Measurements from ENCODE around the gene PARL.

The PARL gene

GRCh38 chr3:183801601-183802000, 83.1 kb downstream of the PARL start:
- no peaks in the 10 kb centered on the region for H3K4me1 ChIP-seq (ENCODE audit: insufficient read depth, low read length, poor library complexity, severe bottlenecking)
- no peaks in the 10 kb centered on the region for H3K27me3 ChIP-seq (ENCODE audit: insufficient read depth, low read length, poor library complexity, severe bottlenecking)
- H3K9ac ChIP-seq (ENCODE audit: low read depth, low read length, poor library complexity, severe bottlenecking) = no peak overlapping the region
- H3K4me3 ChIP-seq (ENCODE audit: low read length, poor library complexity, severe bottlenecking) = no peak overlapping the region
- H3K36me3 ChIP-seq (ENCODE audit: insufficient read depth, low read length) = peaks cover 94% of the 10 kb centered on the region
- no peak overlapping the region for H2AFZ ChIP-seq (ENCODE audit: low read length)
- H4K20me1 ChIP-seq (ENCODE audit: insufficient read depth, low read length, poor library complexity, severe bottlenecking) = no peaks in the 10 kb centered on the region
- H3K9me2 ChIP-seq (replicated peaks; ENCODE audit: low read depth, low read length) = no peaks in the 10 kb centered on the region
- H3K79me2 ChIP-seq (ENCODE audit: insufficient read depth, low read length) = no peaks in the 10 kb centered on the region
- TF ChIP-seq CTCF (conservative IDR thresholded peaks at IDR 0.05; ENCODE audit: low read length) (no peak), EZH2phosphoT487 (IDR thresholded peaks at IDR 0.05; ENCODE audit: borderline replicate concordance) (no peak)
- no peaks in the 10 kb centered on the region for H3F3A ChIP-seq (ENCODE audit: low read depth)
- H3K4me2 ChIP-seq (ENCODE audit: low read depth, low read length, poor library complexity, severe bottlenecking) = no peak overlapping the region
- H3K9me3 ChIP-seq (ENCODE audit: insufficient read depth, low read depth, low read length) = no peaks in the 10 kb centered on the region

- Histone ChIP-seq H3K4me3 (ENCODE audit: low read length, poor library complexity, severe bottlenecking) (no peak overlapping the region), H3K27me3 (ENCODE audit: insufficient read depth, low read length, poor library complexity, severe bottlenecking) (no peaks in the 10 kb centered on the region), H2AFZ (ENCODE audit: low read length) (no peak overlapping the region), H3K4me2 (ENCODE audit: low read depth, low read length, poor library complexity, severe bottlenecking) (no peak overlapping the region), H3K36me3 (ENCODE audit: insufficient read depth, low read length) (peaks cover 91% of the 10 kb centered on the region), H3K9ac (ENCODE audit: low read depth, low read length, poor library complexity, severe bottlenecking) (no peak overlapping the region), H4K20me1 (ENCODE audit: insufficient read depth, low read length, poor library complexity, severe bottlenecking) (no peaks in the 10 kb centered on the region), H3K9me3 (ENCODE audit: insufficient read depth, low read depth, low read length) (no peaks in the 10 kb centered on the region), H3K79me2 (ENCODE audit: insufficient read depth, low read length) (no peaks in the 10 kb centered on the region), H3K9me2 (replicated peaks; ENCODE audit: low read depth, low read length) (no peaks in the 10 kb centered on the region), H3K4me1 (ENCODE audit: insufficient read depth, low read length, poor library complexity, severe bottlenecking) (no peaks in the 10 kb centered on the region), H3F3A (ENCODE audit: low read depth) (no peaks in the 10 kb centered on the region)
- TF ChIP-seq CTCF (conservative IDR thresholded peaks at IDR 0.05; ENCODE audit: low read length) = no peak
- TF ChIP-seq EZH2phosphoT487 (IDR thresholded peaks at IDR 0.05; ENCODE audit: borderline replicate concordance) = no peak
These were observed 84.3 kb downstream of the PARL start for GRCh38 chr3:183800243-183800863.

- H3K79me2 ChIP-seq (ENCODE audit: insufficient read depth, low read length) = no peaks in the 10 kb centered on the region
- H3K27me3 ChIP-seq (ENCODE audit: insufficient read depth, low read length, poor library complexity, severe bottlenecking) = no peaks in the 10 kb centered on the region
- no peak overlapping the region for H3K4me3 ChIP-seq (ENCODE audit: low read length, poor library complexity, severe bottlenecking)
- H3K4me2 ChIP-seq (ENCODE audit: low read depth, low read length, poor library complexity, severe bottlenecking) = no peak overlapping the region
- no peaks in the 10 kb centered on the region for H3K9me2 ChIP-seq (replicated peaks; ENCODE audit: low read depth, low read length)
- no peaks in the 10 kb centered on the region for H3K4me1 ChIP-seq (ENCODE audit: insufficient read depth, low read length, poor library complexity, severe bottlenecking)
- H2AFZ ChIP-seq (ENCODE audit: low read length) = no peak overlapping the region
- no peak overlapping the region for H3K9ac ChIP-seq (ENCODE audit: low read depth, low read length, poor library complexity, severe bottlenecking)
- H3K9me3 ChIP-seq (ENCODE audit: insufficient read depth, low read depth, low read length) = no peaks in the 10 kb centered on the region
- TF ChIP-seq EZH2phosphoT487 (IDR thresholded peaks at IDR 0.05; ENCODE audit: borderline replicate concordance) = no peak
- no peak for TF ChIP-seq CTCF (conservative IDR thresholded peaks at IDR 0.05; ENCODE audit: low read length)
- no peaks in the 10 kb centered on the region for H4K20me1 ChIP-seq (ENCODE audit: insufficient read depth, low read length, poor library complexity, severe bottlenecking)
- H3F3A ChIP-seq (ENCODE audit: low read depth) = no peaks in the 10 kb centered on the region
- H3K36me3 ChIP-seq (ENCODE audit: insufficient read depth, low read length) = peaks cover 89% of the 10 kb centered on the region
These were observed 85.2 kb downstream of the PARL start for GRCh38 chr3:183799461-183799860.
